Umbilical cord (tissue), 2 donors: ENCODE data around the gene DFFB. TPM values are rescaled to one million over a fixed set of nuclear protein-coding genes. Genes with fewer than 3 reads are reported as not detected.
A peak's percentile ranks its signal among the peaks of the same experiment; 100 is the strongest.

Source experiments
- DNase-seq: peaks from one replicate; pipeline ENCODE4 v3.0.0-alpha.2; 2015; ENCODE audit warnings: low spot score
- total RNA-seq: library from RNA; depleted of rRNA; stranded (reverse); fragments of >200 nt; gene quantifications from one replicate; pipeline ENCODE4 v1.2.3, GENCODE V29; 2014; ENCODE audit warnings: low replicate concordance; ENCODE audit not compliant: insufficient read depth

The DFFB gene
- total RNA-seq, 1 donor from 2014 or later, result 15.2 TPM

DNA sequence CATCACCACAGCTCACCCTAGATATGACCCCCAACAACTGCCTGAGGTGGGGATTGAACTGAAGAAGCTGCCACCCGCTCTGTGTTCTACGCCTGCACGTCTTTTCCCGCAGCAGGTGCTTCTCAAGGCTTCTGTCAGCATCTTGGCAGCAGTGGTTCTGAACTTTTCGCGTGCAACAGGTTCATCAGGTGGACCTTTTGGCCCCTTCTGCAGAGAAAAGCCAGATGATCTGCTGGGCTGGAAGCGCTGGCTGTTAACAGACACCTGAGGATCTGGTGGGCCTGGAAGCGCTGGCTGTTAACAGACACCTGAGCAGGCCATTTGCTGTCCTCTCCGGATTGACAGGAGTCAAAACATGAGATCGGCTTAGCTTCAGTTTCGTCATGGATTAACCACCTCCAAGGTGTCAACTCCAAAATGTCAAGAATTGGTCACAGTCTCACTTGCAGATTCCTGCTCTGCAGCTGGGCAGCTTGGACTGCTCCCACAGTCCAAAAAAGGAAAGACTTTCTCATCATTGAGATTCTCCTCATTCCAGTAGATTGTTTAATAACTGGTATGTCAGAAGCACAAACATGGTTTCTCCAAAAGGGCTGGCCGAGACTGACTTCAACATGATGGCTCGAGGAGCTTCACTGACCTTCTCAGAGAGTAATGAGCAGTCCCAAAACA lies 38.1 kb downstream of the DFFB start:
- DNase-seq, result no peak

DNA sequence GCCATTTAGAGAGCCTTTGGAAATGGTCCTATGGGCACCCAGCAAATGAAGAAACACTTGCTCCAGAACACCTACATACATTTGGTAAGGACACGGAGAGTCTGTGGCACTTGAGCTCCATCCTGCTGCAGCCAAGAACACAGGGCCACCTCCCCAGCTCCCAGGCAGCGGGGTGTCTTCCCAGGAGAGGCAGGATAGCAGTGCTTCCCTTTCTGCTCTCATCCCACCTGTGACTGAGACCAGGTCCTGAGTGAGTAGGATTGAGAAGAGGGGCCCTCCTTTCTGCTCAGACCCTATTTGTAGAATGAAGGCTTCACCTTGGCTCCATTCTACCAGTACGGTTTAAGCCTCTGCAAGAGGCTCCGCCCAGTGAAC lies 38.7 kb downstream of the DFFB start:
- DNase-seq, result no peak

DNA sequence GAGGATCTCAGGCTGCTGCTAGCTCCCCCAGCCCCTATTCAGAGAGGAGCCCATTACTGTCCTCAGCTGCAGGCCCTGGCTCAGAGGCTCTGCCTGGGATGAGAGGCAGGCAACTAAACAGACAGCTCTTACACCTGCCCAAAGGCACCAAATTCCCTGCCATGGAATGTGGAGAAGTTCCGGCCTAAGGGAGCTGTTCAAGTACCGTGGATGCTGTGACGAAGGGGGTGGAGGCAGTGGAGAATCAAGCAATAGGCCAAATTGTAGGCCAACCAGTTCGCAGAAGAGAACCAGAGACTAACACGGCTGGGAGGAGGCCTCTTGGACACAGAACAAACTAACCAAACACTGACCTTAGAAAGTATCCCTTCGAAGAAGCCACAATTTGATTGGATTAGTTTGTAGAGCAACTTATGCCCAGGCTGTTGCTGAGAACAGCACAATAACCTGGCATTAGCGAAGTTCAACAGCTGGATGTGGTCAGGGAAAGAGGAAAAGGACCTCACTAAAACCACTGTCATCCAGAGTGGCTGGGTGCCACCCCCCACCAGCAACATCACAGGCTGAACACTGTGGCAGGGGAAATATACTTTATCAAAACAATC lies 39.2 kb downstream of the DFFB start:
- DNase-seq, result no peak

DNA sequence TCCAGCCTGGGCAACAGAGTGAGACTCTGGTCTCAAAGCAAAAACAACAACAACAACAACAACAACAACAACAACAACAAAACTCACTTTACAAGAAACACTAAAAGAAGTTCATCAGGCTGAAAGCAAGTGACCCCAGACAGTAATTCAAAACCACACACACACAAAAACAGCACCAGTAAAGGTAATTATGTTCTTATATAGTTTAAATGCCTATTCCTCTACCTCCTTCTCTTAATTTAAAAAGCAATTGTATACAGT lies 41.1 kb downstream of the DFFB start:
- DNase-seq, result no peak

DNA sequence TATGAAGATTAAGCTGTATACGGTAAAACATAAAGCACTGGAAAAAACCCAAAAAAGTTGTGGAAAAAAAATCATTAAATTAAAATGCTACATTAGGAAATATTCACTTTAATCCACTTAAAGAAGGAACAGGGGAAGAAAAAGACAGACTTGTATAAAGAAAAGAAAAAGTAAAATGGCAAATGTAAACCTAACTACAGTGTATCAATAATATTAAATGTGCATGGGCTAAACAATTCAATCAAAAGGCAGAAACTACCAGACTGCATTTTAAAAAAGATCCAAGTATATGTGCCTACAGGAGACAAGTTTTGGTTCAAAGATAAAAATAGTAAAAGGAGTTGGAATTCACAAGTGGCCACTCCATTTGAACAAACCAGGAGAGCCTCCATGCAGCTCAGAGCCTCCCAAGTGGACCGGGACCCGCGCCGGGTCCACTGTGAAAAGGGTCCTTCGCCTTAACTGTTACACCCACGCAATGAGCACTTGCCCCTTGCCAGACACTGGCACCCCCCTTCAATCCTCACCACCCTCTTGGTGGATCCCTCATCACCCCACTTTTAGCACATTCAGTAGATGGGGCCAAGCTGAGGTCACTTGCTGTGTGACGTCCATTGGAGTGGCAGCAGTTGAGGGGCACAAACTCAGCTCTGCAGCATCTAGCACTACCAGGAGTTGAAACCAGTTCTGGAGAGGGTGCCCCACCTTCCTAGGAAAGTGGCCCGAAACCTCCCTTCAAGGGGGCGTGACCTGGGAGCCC lies 41.9 kb downstream of the DFFB start:
- DNase-seq, result no peak

DNA sequence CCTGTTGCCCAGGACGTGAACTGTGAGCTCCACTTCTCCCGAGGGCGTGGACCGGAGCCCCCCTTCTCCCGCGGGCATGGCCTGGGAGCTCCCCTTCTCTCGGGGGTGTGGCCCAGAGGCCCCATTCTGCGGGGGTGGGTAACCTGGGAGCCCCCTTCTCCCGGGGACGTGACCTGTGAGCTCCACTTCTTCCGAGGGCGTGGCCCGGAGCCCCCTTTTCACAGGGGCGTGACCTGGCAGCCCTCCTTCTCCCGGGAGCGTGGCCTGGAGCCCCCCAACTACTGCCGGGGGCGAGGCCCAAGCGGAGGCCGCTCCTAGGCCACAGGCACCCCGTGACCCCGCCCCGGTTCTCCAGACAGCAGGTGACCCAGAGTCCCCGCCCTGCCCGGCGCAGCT lies 42.5 kb downstream of the DFFB start:
- no peak for DNase-seq

DNA sequence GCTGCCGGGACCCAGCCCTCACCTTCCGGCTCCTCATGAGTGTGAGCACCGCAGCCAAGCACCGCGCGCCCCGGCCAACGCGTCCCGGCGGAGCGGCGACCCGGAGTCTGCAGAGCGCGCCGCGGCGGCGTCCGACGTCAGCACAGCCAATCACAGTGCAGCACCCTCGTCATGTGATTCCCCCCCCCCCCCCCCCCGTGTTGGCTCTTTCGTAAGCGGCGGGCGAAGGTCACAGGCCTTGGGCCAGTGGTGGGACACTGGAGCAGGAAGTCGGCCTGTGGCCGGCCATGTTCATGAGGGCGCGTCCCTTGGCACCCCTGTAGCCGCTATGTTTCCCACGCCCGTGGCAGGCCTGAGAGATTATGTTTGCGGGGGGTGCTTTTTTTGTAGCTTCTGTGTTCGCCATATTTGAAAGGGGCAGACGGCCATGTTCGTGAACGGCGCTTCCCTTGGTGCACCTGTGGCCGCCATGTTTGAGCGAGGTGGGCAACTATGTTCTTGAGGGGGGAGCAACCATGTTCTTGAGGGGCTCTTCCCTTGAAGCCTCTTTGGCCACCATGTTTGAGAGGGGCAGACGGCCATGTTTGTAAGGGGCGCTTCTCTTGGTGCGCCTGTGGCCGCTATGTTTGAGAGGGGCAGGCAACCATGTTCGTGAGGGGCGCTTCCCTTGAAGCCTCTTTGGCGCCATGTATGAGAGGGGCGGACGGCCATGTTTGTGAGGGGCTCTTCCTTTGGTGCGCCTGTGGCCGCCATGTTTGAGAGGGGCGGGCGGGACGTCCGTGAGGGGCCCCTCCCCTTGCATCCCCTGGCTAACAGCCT lies 43.1 kb downstream of the DFFB start, which contains the start of gene C1orf174:
Gene C1orf174, minus strand, starts transcription at position 123 of the 819 bp plus-strand sequence. Its CDS starts 86 bp downstream, at position 37.
- peak; percentile 100 for DNase-seq

DNA sequence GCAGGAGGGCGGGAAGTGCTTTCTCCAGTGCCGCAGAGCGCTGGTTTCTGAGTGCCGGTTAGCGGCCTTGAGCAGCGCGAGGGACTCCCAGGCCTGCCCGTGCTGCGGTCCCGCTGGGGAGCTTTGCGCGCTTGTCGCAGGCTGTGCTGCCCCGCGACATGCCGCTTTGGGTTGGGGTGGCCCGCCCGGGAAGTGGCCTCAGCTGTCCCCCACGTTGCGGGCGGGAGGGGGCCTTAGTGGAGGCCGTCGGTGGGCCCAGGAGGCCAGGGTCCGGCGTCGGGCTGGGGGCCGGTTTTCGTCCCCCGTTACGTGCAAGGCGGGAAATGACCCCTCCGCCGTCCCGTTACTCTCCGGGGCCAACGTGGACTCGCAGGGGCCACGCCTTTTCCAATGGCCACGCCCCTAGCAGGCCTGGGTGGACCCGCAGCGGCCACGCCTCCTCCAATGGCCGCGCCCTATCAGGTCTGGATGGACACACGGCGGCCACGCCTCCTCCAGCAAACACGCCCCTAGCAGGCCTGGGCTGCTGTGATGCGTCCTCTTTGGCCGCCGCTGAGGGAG lies 43.8 kb downstream of the DFFB start:
- peak; percentile 98 for DNase-seq

DNA sequence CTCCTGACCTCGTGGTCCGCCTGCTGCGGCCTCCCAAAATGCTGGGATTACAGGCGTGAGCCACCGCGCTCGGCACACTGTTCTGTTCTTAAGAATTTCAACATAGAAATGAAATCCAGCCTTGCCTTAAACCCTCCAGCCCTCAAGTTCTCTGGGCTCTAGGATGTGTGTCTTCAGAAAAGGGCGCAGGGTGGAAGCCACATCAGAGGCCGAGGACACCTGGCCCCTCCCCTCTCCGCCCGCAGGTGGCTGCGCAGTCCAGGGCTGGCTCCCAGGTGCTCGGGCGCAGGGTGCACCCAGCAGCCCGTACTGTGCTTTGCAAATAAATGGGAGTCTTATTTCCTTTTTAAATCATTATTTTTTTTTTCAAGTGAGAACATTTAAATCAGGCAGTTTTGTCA lies 44.8 kb downstream of the DFFB start:
- no peak for DNase-seq

DNA sequence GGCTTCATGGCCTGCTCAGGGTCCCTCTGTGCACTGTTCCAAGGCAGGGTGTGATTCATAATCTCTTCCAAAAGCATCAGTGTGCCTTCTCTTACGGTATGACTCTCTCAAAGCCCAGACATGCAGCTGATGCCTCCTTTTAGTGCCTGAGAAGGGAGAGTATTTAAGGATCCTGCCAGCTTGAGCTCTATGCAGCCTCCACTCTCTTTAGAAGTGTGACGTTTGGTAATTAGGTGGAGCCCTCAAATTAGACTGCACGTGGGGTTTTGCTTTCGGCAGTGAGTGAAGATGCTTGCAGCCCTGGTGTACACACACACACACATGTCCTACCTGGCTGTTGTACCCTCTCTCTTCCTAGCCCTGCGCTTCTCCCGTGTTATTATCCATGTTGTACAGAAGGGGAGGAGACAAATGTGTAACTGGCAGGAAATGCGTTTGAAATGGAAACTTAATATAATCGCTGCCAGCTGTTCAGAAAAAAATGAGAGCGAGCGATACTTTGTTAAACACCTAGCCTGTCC lies 45.4 kb downstream of the DFFB start:
- DNase-seq, result no peak

DNA sequence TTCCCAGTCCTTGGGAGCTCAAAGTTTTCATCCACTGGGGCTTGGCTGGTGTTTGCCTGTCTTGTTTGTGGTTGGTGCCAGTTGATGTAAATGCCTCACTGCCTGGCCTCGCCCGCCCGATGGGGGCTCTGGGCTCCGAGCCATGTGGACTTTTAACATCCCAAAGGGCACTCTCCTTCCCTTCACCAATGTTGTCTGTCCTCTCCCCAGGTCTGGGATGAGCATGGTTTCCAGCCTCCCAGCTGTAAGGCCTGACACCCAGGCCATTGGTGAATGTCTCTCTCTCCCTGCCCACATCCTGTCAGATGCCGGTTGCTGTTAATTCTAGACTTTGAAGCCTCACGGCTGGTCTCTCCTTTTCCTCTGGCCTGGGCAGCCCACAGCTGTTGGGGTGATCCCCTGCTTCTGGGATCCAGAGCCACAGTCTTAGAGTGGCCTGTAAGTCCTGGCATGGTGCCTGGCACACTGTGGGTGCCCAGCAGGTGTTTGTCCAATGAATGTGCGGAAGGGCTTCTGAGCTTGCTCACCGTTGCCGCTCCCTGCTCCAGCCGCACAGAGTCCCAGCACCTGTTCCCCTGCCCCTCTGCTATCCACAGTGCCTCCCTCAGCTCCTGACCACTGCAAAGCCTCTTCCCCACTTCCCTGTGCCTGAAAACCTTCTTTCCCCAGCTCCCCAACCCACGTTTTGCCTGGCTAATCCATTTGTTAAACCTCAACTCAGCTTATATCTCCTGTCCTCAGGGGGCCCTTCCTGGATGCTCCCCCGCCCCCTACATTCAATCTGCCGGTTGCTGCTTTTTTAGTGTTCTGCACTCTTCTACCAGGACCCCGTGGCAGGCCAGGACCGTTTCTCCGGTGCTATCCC lies 46.1 kb downstream of the DFFB start:
- no peak for DNase-seq

DNA sequence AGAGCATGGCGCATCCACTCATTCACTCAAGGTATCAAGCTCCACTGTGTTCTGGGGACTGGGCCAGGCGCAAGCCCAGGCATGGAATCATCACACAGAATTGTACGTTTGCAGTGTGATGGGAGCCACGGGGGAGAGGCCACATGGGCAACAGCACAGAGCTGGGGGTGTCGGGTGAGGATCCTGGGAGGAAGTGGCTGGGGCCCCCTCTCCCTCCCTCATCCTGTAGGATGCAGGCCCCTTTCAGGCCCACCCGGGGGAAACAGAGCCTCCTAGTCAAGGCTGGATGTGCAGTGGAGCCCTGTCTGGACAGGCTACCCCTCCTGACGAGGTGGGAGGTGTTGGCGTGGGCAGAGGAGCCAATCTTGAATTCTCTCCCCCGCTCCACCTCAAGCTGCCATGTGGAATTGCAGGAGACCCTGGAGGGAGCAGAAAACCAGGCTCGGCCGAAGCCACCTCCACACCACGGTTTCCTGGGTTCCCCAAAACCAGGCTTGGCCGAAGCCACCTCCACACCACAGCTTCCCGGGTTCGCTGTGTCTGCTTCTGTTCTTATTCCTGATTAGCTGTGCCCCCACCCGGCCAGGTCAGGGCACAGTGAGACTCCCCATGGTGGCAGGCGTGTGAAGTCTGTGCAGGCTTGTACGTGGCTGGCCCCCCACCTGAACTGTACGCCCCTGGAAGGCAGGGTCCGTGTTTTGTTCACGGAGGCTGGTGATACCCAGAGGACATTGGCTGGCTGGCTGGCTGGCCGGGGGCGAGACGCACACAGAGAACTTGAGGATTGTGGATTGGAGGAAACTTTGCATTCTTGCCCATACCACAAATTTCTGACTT lies 46.9 kb downstream of the DFFB start:
- DNase-seq, result no peak

DNA sequence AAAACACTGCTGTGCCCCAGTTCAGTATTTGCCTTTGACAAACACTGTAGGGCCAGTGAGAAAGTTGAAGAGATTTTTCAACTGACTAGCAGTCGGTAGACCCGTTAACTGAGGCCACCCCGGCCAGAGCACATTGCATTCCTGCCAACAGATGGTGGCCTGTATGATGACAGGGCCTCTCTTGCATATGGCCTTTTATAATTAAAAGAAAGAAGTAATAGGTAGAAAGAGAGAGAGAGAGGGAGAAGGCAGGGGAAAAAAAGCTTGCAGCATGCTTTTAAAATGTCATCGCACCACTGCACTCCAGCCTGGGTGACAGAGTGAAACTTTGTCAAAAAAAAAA lies 47.5 kb downstream of the DFFB start:
- DNase-seq, result no peak

DNA sequence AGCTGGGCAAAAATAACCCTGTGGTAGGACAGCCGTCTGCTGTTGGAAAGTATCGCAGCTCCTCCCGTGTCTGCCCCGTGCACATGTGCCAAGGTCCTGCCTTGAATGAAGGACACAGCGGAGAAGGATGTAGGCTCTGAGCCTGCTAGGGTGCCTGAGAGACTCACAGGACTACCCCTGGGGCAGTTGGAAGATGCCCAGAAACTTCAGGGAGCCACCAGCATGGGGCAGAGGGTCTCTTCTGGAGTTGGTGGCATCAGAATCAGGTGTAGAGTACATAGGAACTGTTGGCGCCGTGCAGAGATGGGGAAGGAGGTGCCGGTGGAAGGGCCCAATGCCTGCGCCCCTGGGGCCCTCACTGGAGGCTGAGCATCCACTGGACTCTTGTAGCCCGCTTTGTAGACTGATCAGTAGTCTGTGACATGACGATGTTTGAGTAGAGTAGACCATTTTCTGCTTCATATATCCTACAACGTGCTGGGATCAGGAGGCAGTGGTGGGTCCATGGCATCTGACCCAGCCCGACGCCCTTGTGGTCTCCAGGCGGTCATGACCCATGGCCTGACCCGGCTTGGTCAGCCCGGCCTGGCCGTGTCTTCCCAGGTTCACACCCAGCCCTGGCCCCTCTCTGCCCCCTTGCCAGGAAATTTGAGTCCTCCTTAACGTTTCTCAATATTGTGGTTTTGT lies 48.1 kb downstream of the DFFB start:
- DNase-seq, result no peak

DNA sequence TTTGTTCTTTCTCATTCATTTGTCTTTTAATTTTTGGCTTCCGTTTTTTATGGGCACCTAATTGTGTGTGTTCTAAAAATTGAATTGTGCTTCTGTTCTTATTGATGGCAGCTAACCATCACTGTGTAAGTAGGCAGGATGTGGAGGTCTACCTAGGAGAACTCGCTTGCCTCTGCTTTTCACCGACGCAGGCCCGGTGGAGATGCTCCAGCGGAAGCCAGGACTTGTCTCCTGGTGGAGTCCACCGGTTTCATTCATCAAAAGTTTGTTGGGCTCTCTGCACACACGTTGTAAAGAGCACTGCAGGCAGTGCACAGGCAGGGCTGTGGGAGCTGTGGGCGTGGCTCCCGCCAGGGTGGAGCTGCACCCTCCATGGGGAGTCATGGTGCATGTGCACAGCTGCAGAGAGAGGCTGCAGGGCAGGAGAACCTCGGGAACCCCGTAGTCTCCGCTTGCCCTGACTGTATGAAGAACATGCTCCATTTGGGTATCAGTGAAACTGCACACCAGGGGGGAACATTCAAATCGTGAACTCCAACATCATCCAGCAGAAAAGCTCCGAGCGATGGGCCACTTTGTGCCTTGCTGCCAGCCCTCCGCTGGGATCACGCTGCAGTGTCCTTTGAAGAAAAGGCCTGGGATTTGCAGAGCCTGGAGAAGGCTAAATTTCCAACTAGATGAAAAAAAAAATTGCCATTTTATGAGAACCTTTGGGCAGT lies 48.8 kb downstream of the DFFB start:
- no peak for DNase-seq

DNA sequence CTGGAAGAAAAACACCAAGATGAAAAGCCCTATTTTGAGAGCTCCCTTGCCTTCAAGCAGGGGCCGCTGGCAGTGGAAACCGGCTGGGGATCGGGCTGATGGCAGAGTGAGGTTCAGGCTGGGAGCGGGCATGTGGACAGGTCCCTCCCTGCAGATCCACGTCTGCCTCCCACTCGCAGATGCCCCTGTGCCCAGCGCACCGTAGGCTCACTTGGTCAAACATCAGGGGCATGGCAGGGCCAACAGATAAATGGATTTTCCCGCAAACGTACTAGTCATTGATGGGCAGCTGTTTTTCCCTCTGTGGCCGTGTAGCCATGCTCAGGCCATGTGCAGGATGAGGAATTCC lies 49.4 kb downstream of the DFFB start:
- no peak for DNase-seq

DNA sequence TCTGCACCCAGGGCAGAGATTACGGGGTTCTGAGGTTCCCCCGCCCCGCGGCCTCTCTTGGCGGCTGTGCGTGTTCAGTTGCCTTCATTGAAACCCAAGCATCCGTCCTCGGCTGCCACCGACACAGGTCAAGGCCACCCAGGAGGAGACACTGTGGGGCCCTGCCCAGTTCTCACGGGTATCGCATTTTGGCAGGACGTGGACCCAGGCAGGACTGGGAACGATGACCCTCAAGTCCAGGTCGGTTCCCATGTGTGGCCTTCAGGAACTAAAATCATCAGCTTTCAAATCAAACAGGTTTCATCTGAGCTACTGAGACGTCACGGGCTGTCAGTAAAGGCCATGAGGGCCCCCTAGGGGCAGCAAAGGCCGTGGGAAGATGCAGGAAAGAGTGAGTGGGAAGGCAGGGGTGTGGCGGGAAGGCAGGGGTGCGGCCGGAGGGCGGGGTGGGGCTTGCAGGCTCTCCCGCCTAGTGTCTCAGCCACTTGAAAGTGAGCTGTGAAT lies 49.8 kb downstream of the DFFB start:
- DNase-seq, result no peak

DNA sequence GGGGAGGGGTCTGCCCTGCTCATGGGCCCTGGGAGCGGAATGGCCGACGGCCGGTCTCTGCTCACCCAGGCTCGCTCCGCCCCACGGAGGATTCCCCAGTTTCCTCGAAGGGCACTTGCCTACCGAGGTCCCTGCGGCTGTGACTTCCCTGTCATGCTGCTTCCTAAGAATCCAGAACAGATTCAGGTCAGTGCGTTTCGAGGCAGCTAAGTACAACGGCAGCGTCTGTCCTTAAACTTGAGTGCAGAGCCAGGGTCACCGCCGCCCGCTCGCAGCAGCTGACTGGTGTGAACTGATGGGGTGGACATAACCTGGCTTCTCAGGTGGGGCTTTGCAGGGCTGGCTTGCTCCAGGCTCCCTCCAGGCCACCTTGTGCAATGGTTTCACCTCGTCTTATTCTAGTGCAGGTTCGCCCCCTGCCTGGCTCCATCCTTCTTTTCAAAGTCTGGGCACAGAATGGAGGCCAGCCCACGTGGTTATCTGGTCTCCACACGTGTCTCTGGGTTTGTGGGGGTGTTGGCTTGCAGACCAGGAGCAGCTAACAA lies 50.4 kb downstream of the DFFB start:
- no peak for DNase-seq
